Endothelial cell of umbilical vein (primary cell): ENCODE results near the gene CASKIN2. TPM values are rescaled to one million over a fixed set of nuclear protein-coding genes. Genes with fewer than 3 reads are reported as not detected.

Experiments used
- BruUV-seq: library from RNA; stranded (reverse); fragments of 400-500 nt; replicated peaks from 2 replicates; lab custom pipeline; 2021; lab: Mats Ljungman, UMichigan
- CTCF ChIA-PET: fragments of 300-600, 350-600 bp; sonication (Branson Sonifier 250); formaldehyde crosslinking; loops from one replicate; lab custom pipeline; 2021; ENCODE audit warnings: antibody characterized with exemption, inconsistent platforms; lab: Charles Lee
- POLR2A ChIA-PET: fragments of 300-600, 350-600 bp; sonication (Branson Sonifier 250); formaldehyde crosslinking; loops from one replicate; lab custom pipeline; 2021; ENCODE audit warnings: antibody characterized with exemption, inconsistent platforms; lab: Charles Lee
- DNase-seq: peaks from one replicate; pipeline ENCODE4 v3.0.0-alpha.2; 2011; ENCODE audit warnings: low read depth, low spot score
- FAIRE-seq: peaks from 2 replicates; lab custom pipeline; 2011; peaks lifted over from hg19 to GRCh38; lab: Jason Lieb, UNC
- H2AFZ ChIP-seq: 2 replicates; pipeline ENCODE4 v1.6.0; 2012; ENCODE audit warnings: low read depth, low read length, control low read depth, inconsistent platforms
- H3K27ac ChIP-seq: 2 replicates; pipeline ENCODE4 v1.5.1; 2011; ENCODE audit warnings: low read depth, mild to moderate bottlenecking, control low read depth, low read length, moderate library complexity; ENCODE audit not compliant: insufficient read depth
- H3K27me3 ChIP-seq, 2 experiments: 2 replicates each; pipeline versions ENCODE4 v1.6.0 to v1.6.1; 2011; ENCODE audit warnings: low read length in 2 of 2, mixed read lengths in 1 of 2; ENCODE audit not compliant: control insufficient read depth in 2 of 2, insufficient read depth in 2 of 2
- H3K36me3 ChIP-seq, 2 experiments: 2 replicates in 1 of 2; 3 replicates in 1 of 2; pipeline ENCODE4 v1.5.1; 2011; ENCODE audit warnings: low read length in 2 of 2, mild to moderate bottlenecking in 1 of 2, moderate library complexity in 1 of 2; ENCODE audit not compliant: control insufficient read depth in 2 of 2, insufficient read depth in 2 of 2; ENCODE audit errors: extremely low read depth in 1 of 2
- H3K4me1 ChIP-seq: 3 replicates; pipeline ENCODE4 v1.5.1; 2011; ENCODE audit warnings: mild to moderate bottlenecking, low read length; ENCODE audit not compliant: control insufficient read depth, insufficient read depth; ENCODE audit errors: extremely low read depth
- H3K4me2 ChIP-seq: 2 replicates; pipeline ENCODE4 v1.6.1; 2011; ENCODE audit warnings: low read length, control low read depth, mixed read lengths; ENCODE audit not compliant: insufficient read depth
- H3K4me3 ChIP-seq, 3 experiments: fragments of 200-600 bp in 1 of 3; sonication (generic), shearing (Covaris generic) in 1 of 3; replicated peaks in 1 of 3; 2 replicates each; pipeline ENCODE4 v1.5.1; 2011 to 2016; ENCODE audit warnings: control low read depth in 3 of 3, low read length in 3 of 3, mild to moderate bottlenecking in 2 of 3, inconsistent platforms in 1 of 3, low read depth in 1 of 3, moderate library complexity in 1 of 3; ENCODE audit not compliant: insufficient read depth in 1 of 3
- H3K79me2 ChIP-seq: 2 replicates; pipeline ENCODE4 v1.6.0; 2012; ENCODE audit warnings: low read length, inconsistent platforms; ENCODE audit not compliant: control insufficient read depth, insufficient read depth
- H3K9ac ChIP-seq: replicated peaks from 2 replicates; pipeline ENCODE3; 2011; ENCODE audit warnings: low read length, control low read depth; ENCODE audit not compliant: insufficient read depth; ENCODE audit errors: extremely low read depth
- H3K9me1 ChIP-seq: replicated peaks from 3 replicates; pipeline ENCODE4 v1.6.0; 2011; ENCODE audit warnings: mild to moderate bottlenecking, low read length; ENCODE audit not compliant: control insufficient read depth, insufficient read depth; ENCODE audit errors: extremely low read depth
- H3K9me3 ChIP-seq: replicated peaks from 2 replicates; pipeline ENCODE4 v1.5.1; 2012; ENCODE audit warnings: low read length, inconsistent platforms; ENCODE audit not compliant: control insufficient read depth, insufficient read depth
- H4K20me1 ChIP-seq: replicated peaks from 2 replicates; pipeline ENCODE3; 2011; ENCODE audit warnings: mild to moderate bottlenecking, low read length; ENCODE audit not compliant: control insufficient read depth, insufficient read depth; ENCODE audit errors: extremely low read depth
- EZH2 ChIP-seq: IDR thresholded peaks from 2 replicates; pipeline ENCODE4 v1.6.1; 2012; ENCODE audit warnings: borderline replicate concordance, low read depth, mild to moderate bottlenecking, moderate library complexity, low read length, inconsistent platforms; ENCODE audit not compliant: severe bottlenecking
- MAX ChIP-seq: IDR thresholded peaks from 2 replicates; pipeline ENCODE4 v1.6.1; 2011; ENCODE audit not compliant: insufficient read depth, insufficient read length
- POLR2AphosphoS5 ChIP-seq: IDR thresholded peaks from 2 replicates; pipeline ENCODE4 v1.6.1; 2012; ENCODE audit warnings: low read depth, mild to moderate bottlenecking, control low read depth, low read length, moderate library complexity; ENCODE audit not compliant: insufficient read depth
- dilution Hi-C: fragments of 300-500 bp; cut with MboI; formaldehyde crosslinking; loops from one replicate; pipeline ENCODE4 v1.15.0; 2019; ENCODE audit warnings: low sequenced_read_pairs; ENCODE audit not compliant: extremely low pct_ligation_motif_present
- intact Hi-C: fragments of 100-400 bp; cut with micrococcal nuclease; formaldehyde crosslinking; loops from one replicate; pipeline ENCODE4 v1.10.0; 2022
- polyA plus RNA-seq, 4 experiments: library from polyadenylated mRNA; depleted of rRNA in 3 of 4; stranded (reverse) in 3 of 4; unstranded in 1 of 4; fragments of >200 nt; gene quantifications; 2 replicates each; pipeline versions ENCODE4 v1.2.1 to v1.2.3, GENCODE V29; 2011 to 2012; ENCODE audit warnings: missing spikeins in 1 of 4
- total RNA-seq: library from RNA; stranded (reverse); gene quantifications from 2 replicates; pipeline ENCODE4 v1.2.3, GENCODE V29; 2021
- TF ChIP-seq, protein P1 (sequence below), 2 donors: IDR thresholded peaks; 1 replicate in 1 of 2; 2 replicates in 1 of 2; pipeline ENCODE4 v1.5.1; 2011; ENCODE audit warnings: low read length in 2 of 2, mild to moderate bottlenecking in 2 of 2, moderate library complexity in 2 of 2, control low read depth in 1 of 2, inconsistent platforms in 1 of 2, low read depth in 1 of 2; ENCODE audit not compliant: insufficient read depth in 1 of 2; ENCODE audit errors: extremely low read depth in 1 of 2

CASKIN2 gene
- total and polyA plus RNA-seq, 2 donors (not counting 3 experiments of a cell fraction or from before 2014, with no cell fraction given): 13.0 to 37.6 TPM

DNA sequence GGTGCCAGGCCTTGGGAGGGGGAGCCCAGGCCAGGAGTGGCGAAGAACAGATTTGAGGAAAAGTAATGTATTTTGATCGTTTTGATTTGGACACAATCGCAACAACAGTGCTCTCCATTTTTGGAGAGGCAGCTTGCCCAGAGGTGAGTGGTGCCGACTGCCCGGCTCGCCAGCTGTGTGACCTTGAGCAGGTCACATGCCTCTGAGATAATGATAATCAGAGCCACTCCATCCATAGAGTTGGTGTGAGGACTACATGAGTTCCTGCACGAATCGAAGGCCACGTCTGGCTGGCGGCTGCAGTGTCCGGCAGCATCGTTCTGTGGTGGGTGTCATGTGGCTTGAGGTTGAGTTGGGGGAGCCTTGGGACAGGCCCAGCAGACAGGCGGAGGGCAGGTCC, 30.8 kb upstream of the CASKIN2 start:
- Histone ChIP-seq H3K4me3 (no peak overlapping the region), H3K27ac (no peak overlapping the region), H3K9me3 (no peaks in the 10 kb centered on the region), H3K4me1 (no peaks in the 10 kb centered on the region), H3K79me2 (no peaks in the 10 kb centered on the region), H3K9me1 (no peaks in the 10 kb centered on the region), H4K20me1 (no peaks in the 10 kb centered on the region), H3K27me3 (no peaks in the 10 kb centered on the region), H3K4me2 (no peak overlapping the region), H3K36me3 (no peaks in the 10 kb centered on the region), H3K9ac (no peak overlapping the region), H2AFZ (no peak overlapping the region)
- intact Hi-C loops: no loop called here
- TF ChIP-seq MAX (no peak), POLR2AphosphoS5 (no peak), EZH2 (no peak)
- ChIA-PET POLR2A (no interaction called here), CTCF (no interaction called here)
- dilution Hi-C loops: no loop called here
- BruUV-seq: no TSS peak
- DNase-seq: no peak
- FAIRE-seq: no peak

DNA sequence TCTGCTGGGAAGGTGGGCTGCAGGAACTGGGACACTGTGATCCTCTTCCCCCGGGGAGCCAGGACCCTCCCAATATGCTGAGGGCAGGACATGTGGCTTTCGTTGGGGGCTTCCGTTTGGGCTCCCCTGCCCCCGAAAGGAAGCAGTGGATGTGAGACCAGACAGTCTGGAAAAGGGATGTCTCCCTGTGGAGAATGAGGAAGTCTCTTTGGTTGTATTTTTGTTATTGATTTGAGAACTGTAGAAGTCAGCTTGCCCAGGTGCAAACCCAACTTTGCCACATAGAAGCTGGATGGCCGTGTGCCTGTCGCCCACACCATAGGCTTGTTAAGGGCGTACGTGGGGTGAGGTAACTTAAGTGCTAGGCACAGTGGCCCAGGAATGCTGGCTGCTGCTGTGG, 28.9 kb upstream of the CASKIN2 start:
- no peaks in the 10 kb centered on the region for H3K79me2 ChIP-seq
- no peak overlapping the region for H3K4me3 ChIP-seq
- dilution Hi-C loops: no loop called here
- BruUV-seq: no TSS peak
- FAIRE-seq (no peak), DNase-seq (no peak)
- H3K9ac ChIP-seq: no peak overlapping the region
- H3K27ac ChIP-seq: no peak overlapping the region
- no peaks in the 10 kb centered on the region for H3K36me3 ChIP-seq
- intact Hi-C loops: no loop called here
- H2AFZ ChIP-seq: no peak overlapping the region
- H4K20me1 ChIP-seq: no peaks in the 10 kb centered on the region
- no peaks in the 10 kb centered on the region for H3K4me1 ChIP-seq
- TF ChIP-seq, protein P1, sequence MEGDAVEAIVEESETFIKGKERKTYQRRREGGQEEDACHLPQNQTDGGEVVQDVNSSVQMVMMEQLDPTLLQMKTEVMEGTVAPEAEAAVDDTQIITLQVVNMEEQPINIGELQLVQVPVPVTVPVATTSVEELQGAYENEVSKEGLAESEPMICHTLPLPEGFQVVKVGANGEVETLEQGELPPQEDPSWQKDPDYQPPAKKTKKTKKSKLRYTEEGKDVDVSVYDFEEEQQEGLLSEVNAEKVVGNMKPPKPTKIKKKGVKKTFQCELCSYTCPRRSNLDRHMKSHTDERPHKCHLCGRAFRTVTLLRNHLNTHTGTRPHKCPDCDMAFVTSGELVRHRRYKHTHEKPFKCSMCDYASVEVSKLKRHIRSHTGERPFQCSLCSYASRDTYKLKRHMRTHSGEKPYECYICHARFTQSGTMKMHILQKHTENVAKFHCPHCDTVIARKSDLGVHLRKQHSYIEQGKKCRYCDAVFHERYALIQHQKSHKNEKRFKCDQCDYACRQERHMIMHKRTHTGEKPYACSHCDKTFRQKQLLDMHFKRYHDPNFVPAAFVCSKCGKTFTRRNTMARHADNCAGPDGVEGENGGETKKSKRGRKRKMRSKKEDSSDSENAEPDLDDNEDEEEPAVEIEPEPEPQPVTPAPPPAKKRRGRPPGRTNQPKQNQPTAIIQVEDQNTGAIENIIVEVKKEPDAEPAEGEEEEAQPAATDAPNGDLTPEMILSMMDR (IDR thresholded peaks at IDR 0.05; ENCODE audit: extremely low read depth in 1 of 2, insufficient read depth in 1 of 2, low read depth in 1 of 2, low read length in 2 of 2): no peak
- TF ChIP-seq EZH2: no peak
- CTCF ChIA-PET: interaction anchor here (1.5 kb wide), 1 partner anchor 57 kb away, joined by 4 read pairs; no protein-coding TSS in a partner anchor
- POLR2A ChIA-PET: no interaction called here
- no peaks in the 10 kb centered on the region for H3K9me1 ChIP-seq
- H3K27me3 ChIP-seq: no peaks in the 10 kb centered on the region
- H3K4me2 ChIP-seq: no peak overlapping the region
- no peaks in the 10 kb centered on the region for H3K9me3 ChIP-seq
